AG09309 (cell line): ENCODE results near the gene BTD.
"Not testable (repeated sequence)": the region's sequence is repeated elsewhere in the genome, so short reads cannot be mapped to it uniquely, and the experiment has no call there.

Experiments used
- DNase-seq: peaks from one replicate; pipeline ENCODE4 v3.0.0-alpha.2; 2010; ENCODE audit warnings: low read depth
- H3K4me3 ChIP-seq: 2 replicates; pipeline ENCODE4 v1.5.1; 2011; ENCODE audit warnings: mild to moderate bottlenecking, low read depth, low read length, moderate library complexity; ENCODE audit not compliant: control insufficient read depth
- CTCF ChIP-seq: IDR thresholded peaks from 2 replicates; pipeline ENCODE4 v1.5.1; 2011; ENCODE audit warnings: mild to moderate bottlenecking, low read depth, low read length, inconsistent platforms; ENCODE audit not compliant: insufficient read depth, control insufficient read depth; ENCODE audit errors: missing control alignments

The BTD gene

GRCh38 chr3:15601046-15601398 lies 523 bp upstream of the BTD start:
- no peak for DNase-seq
- H3K4me3 ChIP-seq: peak overlapping the region; percentile 97

GRCh38 chr3:15602146-15602536 lies 596 bp downstream of the BTD start:
- DNase-seq: no peak
- TF ChIP-seq CTCF: no peak
- H3K4me3 ChIP-seq: peak overlapping the region; percentile 97

More at GRCh38 chr3:15601046-15601398, 523 bp upstream of the BTD start:
- TF ChIP-seq CTCF: no peak

- H3K4me3 ChIP-seq: peak overlapping the region; percentile 97; the same call in 1 of the 2 replicates
- not testable (repeated sequence) for DNase-seq
These were observed 1.3 kb downstream of the BTD start for GRCh38 chr3:15602816-15603215.

- not testable (repeated sequence) for DNase-seq, H3K4me3 ChIP-seq
These were observed 3.0 kb downstream of the BTD start for GRCh38 chr3:15604584-15604983.

GRCh38 chr3:15606434-15606891 lies 4.9 kb downstream of the BTD start:
- TF ChIP-seq CTCF: no peak
- H3K4me3 ChIP-seq: no peak overlapping the region

GRCh38 chr3:15610082-15610759 lies 8.7 kb downstream of the BTD start:
- no peak overlapping the region for H3K4me3 ChIP-seq
- peak; percentile 64 for DNase-seq
- no peak for TF ChIP-seq CTCF

More at GRCh38 chr3:15606434-15606891, 4.9 kb downstream of the BTD start:
- no peak for DNase-seq

- TF ChIP-seq CTCF: no peak
- no peak for DNase-seq
- no peak overlapping the region for H3K4me3 ChIP-seq
These were observed 9.5 kb downstream of the BTD start for GRCh38 chr3:15611018-15611417.

- H3K4me3 ChIP-seq: no peak overlapping the region
- no peak for TF ChIP-seq CTCF
- DNase-seq: no peak
These were observed 10.5 kb downstream of the BTD start for GRCh38 chr3:15612001-15612400.
